NCI-H1092 (cell line): ENCODE results near the gene RC3H1.

Experiments
- DNase-seq: peaks from one replicate; lab custom pipeline; 2025; lab: John Stamatoyannopoulos, UW

The RC3H1 gene

DNA sequence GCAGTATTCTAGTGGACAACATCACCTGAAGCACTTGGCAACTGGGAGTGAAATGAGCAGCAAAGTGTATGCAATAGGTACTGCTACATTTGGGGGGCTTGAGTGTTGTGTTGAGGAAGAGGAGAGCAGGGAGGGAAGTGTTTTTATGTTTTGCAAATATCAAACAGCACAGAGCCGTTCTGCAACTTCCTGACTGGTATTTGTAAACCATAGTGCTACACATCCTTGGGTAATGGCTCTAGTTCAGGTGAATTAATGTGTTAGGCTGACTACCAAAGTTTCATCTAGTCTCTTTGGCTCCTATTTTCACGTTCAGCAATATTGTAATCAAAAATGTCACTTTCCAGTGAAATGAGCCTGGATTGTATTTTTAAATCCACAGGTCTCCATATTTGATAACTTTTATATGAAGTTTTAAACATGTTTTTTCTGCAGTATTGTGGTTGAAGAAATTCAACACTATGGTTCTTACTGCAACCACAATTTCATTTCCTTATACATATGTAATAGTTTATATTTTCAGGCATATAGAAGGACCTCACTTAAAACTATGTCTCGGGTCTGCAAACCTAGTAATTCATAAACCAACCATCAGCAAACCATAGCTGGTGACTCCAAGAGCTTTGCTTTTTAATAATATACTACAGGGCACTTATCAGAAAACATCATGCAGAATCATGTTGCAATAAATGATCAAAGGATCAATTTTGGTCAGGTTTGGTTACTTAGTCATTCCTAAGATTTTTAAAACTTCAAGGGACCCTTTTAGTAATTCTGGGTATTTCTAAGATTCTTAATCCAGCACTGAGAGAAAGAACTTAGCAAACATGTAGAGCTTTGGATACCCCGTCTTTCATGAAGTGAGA is 135.2 kb downstream of the RC3H1 start:
- no peak for DNase-seq

DNA sequence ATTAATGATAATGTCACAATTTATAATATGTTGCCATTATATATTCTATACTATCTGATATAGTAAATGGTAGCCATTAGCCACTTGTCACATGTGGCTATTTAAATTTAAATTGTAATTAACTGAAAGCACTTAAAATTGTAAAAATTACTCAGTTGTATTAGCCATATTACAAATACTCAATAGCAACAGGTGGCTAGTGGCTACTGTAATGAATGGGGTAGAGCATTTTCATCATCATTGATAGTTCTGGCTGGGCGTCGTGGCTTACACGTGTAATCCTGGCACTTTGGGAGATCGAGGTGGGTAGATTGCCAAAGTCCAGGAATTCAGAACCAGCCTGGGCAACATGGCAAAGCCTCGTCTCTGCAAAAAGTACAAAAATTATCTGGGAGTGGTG is 137.5 kb downstream of the RC3H1 start:
- DNase-seq: no peak
